T47D (cell line): ENCODE measurements around the gene IKBIP.
A peak's percentile ranks its signal among the peaks of the same experiment; 100 is the strongest.
"Not testable (repeated sequence)": the region's sequence is repeated elsewhere in the genome, so short reads cannot be mapped to it uniquely, and the experiment has no call there.

Experiments
- DNase-seq, 2 experiments: peaks; one replicate each; pipeline versions ENCODE4 v3.0.0 to v3.0.0-alpha.2; 2011 to 2012; ENCODE audit warnings: low read depth in 1 of 2, low spot score in 1 of 2
- JUND ChIP-seq: IDR thresholded peaks from 2 replicates; pipeline ENCODE4 v1.6.1; 2012; ENCODE audit warnings: low read depth
- in situ Hi-C: cut with HindIII; loops from 2 replicates; pipeline ENCODE4 v1.10.0; 2016; ENCODE audit warnings: low sequenced_read_pairs, low pct_unique_long_range_greater_than_20kb

The IKBIP gene

GRCh38 chr12:98579835-98580234, 64.8 kb downstream of the IKBIP start:
- DNase-seq: no peak
- in situ Hi-C loops: no loop called here
- TF ChIP-seq JUND: no peak

- in situ Hi-C loops: no loop called here
- no peak for TF ChIP-seq JUND
- DNase-seq: no peak
Observed at GRCh38 chr12:98579347-98579746, 65.2 kb downstream of the IKBIP start.

GRCh38 chr12:98578821-98579220, 65.8 kb downstream of the IKBIP start:
- in situ Hi-C loops: no loop called here
- DNase-seq: peak in 1 of 2 experiments; percentile 20
- no peak for TF ChIP-seq JUND

GRCh38 chr12:98578392-98578791, 66.2 kb downstream of the IKBIP start:
- DNase-seq: no peak
- in situ Hi-C loops: no loop called here
- no peak for TF ChIP-seq JUND

GRCh38 chr12:98576795-98577194, 67.8 kb downstream of the IKBIP start:
- DNase-seq, in situ Hi-C loops: not testable (repeated sequence)

GRCh38 chr12:98575013-98575412, 69.6 kb downstream of the IKBIP start:
- no peak for DNase-seq
- TF ChIP-seq JUND: no peak
- in situ Hi-C loops: no loop called here
